ENCODE data around the gene RHOF. TPM values are rescaled to one million over a fixed set of nuclear protein-coding genes. Genes with fewer than 3 reads are reported as not detected.
A peak's percentile ranks its signal among the peaks of the same experiment; 100 is the strongest.

Gene RHOF
- total and polyA plus RNA-seq, 5 donors from 2014 or later, result 80.4 to 149 (median 96.4) TPM

- Mint-ChIP-seq H3K4me3 (no peak overlapping the region), H3K36me3 (peaks cover 36% of the 10 kb centered on the region)
Observed at GRCh38 chr12:121830134-121830533, 36.6 kb upstream of the RHOF start.

GRCh38 chr12:121829250-121829918 is 35.9 kb upstream of the RHOF start:
- Mint-ChIP-seq H3K36me3 (peaks cover 36% of the 10 kb centered on the region), H3K4me1 (peaks cover 4 to 22% (median 10%) of the 10 kb centered on the region in 4 donors), H3K27ac (peak overlapping the region in 2 of 3 donors; percentile 20 to 36), H3K9me3 (peaks cover 0 to 3% (median 0%) of the 10 kb centered on the region in 7 donors), H3K27me3 (no peaks in the 10 kb centered on the region), H3K4me3 (no peak overlapping the region)
- peaks cover 65% of the 10 kb centered on the region for H3K36me3 ChIP-seq (ENCODE audit: control insufficient read depth, insufficient read depth, low read length)
- H3K27ac ChIP-seq (ENCODE audit: insufficient read depth, low read length, poor library complexity, severe bottlenecking), result no peak overlapping the region
- DNase-seq (no peak), ATAC-seq (ENCODE audit: low read depth in 2 of 2) (no peak)
- no peaks in the 10 kb centered on the region for H3K27me3 ChIP-seq (ENCODE audit: control insufficient read depth, insufficient read depth, low read length)
- H3K9me3 ChIP-seq (ENCODE audit: control insufficient read depth in 2 of 2, low read length in 2 of 2), result no peaks in the 10 kb centered on the region
- no peak overlapping the region for H3K4me3 ChIP-seq (ENCODE audit: low read depth, low read length)
- H3K4me1 ChIP-seq (ENCODE audit: control insufficient read depth, insufficient read depth, low read length, poor library complexity, severe bottlenecking), result no peaks in the 10 kb centered on the region

More at GRCh38 chr12:121830134-121830533, 36.6 kb upstream of the RHOF start:
- H3K36me3 ChIP-seq (ENCODE audit: control insufficient read depth, insufficient read depth, low read length), result peaks cover 60% of the 10 kb centered on the region
- DNase-seq (no peak), ATAC-seq (ENCODE audit: low read depth in 2 of 2) (no peak)
- H3K4me1 ChIP-seq (ENCODE audit: control insufficient read depth, insufficient read depth, low read length, poor library complexity, severe bottlenecking), result no peaks in the 10 kb centered on the region
- Mint-ChIP-seq H3K27ac (peak overlapping the region in 1 of 3 donors; percentile 78), H3K4me1 (peaks cover 4 to 19% (median 10%) of the 10 kb centered on the region in 4 donors), H3K27me3 (no peaks in the 10 kb centered on the region), H3K9me3 (peaks cover 0 to 2% (median 0%) of the 10 kb centered on the region in 7 donors)
- no peaks in the 10 kb centered on the region for H3K9me3 ChIP-seq (ENCODE audit: control insufficient read depth in 2 of 2, low read length in 2 of 2)
- H3K27ac ChIP-seq (ENCODE audit: insufficient read depth, low read length, poor library complexity, severe bottlenecking), result no peak overlapping the region
- no peaks in the 10 kb centered on the region for H3K27me3 ChIP-seq (ENCODE audit: control insufficient read depth, insufficient read depth, low read length)
- no peak overlapping the region for H3K4me3 ChIP-seq (ENCODE audit: low read depth, low read length)

GRCh38 chr12:121828826-121829225 is 35.3 kb upstream of the RHOF start:
- peaks cover 36% of the 10 kb centered on the region for H3K36me3 Mint-ChIP-seq
- H3K9me3 Mint-ChIP-seq, result peaks cover 0 to 3% (median 0%) of the 10 kb centered on the region in 7 donors
- Histone ChIP-seq H3K4me3 (ENCODE audit: low read depth, low read length) (no peak overlapping the region), H3K4me1 (ENCODE audit: control insufficient read depth, insufficient read depth, low read length, poor library complexity, severe bottlenecking) (no peaks in the 10 kb centered on the region), H3K27ac (ENCODE audit: insufficient read depth, low read length, poor library complexity, severe bottlenecking) (no peak overlapping the region), H3K36me3 (ENCODE audit: control insufficient read depth, insufficient read depth, low read length) (peaks cover 70% of the 10 kb centered on the region), H3K9me3 (ENCODE audit: control insufficient read depth in 2 of 2, low read length in 2 of 2) (no peaks in the 10 kb centered on the region), H3K27me3 (ENCODE audit: control insufficient read depth, insufficient read depth, low read length) (no peaks in the 10 kb centered on the region)
- H3K4me1 Mint-ChIP-seq, result peaks cover 4 to 22% (median 8%) of the 10 kb centered on the region in 4 donors
- DNase-seq (no peak), ATAC-seq (ENCODE audit: low read depth in 2 of 2) (no peak)
- H3K27me3 Mint-ChIP-seq, result no peaks in the 10 kb centered on the region
- H3K4me3 Mint-ChIP-seq, result peak overlapping the region in 1 of 4 donors; percentile 32
- peak overlapping the region in 1 of 3 donors; percentile 36 for H3K27ac Mint-ChIP-seq

- DNase-seq, result no peak
- no peak for ATAC-seq (ENCODE audit: low read depth in 2 of 2)
- Mint-ChIP-seq H3K27ac (peak overlapping the region in 1 of 3 donors; percentile 36), H3K27me3 (no peaks in the 10 kb centered on the region), H3K9me3 (peaks cover 0 to 3% (median 0%) of the 10 kb centered on the region in 7 donors), H3K4me3 (peak overlapping the region in 1 of 4 donors; percentile 32), H3K4me1 (peaks cover 4 to 22% (median 8%) of the 10 kb centered on the region in 4 donors), H3K36me3 (peaks cover 38% of the 10 kb centered on the region)
- Histone ChIP-seq H3K4me3 (ENCODE audit: low read depth, low read length) (no peak overlapping the region), H3K27me3 (ENCODE audit: control insufficient read depth, insufficient read depth, low read length) (no peaks in the 10 kb centered on the region), H3K27ac (ENCODE audit: insufficient read depth, low read length, poor library complexity, severe bottlenecking) (no peak overlapping the region), H3K4me1 (ENCODE audit: control insufficient read depth, insufficient read depth, low read length, poor library complexity, severe bottlenecking) (no peaks in the 10 kb centered on the region), H3K36me3 (ENCODE audit: control insufficient read depth, insufficient read depth, low read length) (peaks cover 75% of the 10 kb centered on the region), H3K9me3 (ENCODE audit: control insufficient read depth in 2 of 2, low read length in 2 of 2) (no peaks in the 10 kb centered on the region)
Observed at GRCh38 chr12:121828306-121828705, 34.8 kb upstream of the RHOF start.

- Mint-ChIP-seq H3K4me1 (peaks cover 0 to 22% (median 8%) of the 10 kb centered on the region in 4 donors), H3K36me3 (peaks cover 38% of the 10 kb centered on the region), H3K27me3 (no peaks in the 10 kb centered on the region), H3K4me3 (peak overlapping the region in 1 of 4 donors; percentile 38), H3K9me3 (peaks cover 0 to 3% (median 0%) of the 10 kb centered on the region in 7 donors), H3K27ac (peak overlapping the region in 2 of 3 donors; percentile 25 to 80)
- Histone ChIP-seq H3K4me3 (ENCODE audit: low read depth, low read length) (no peak overlapping the region), H3K36me3 (ENCODE audit: control insufficient read depth, insufficient read depth, low read length) (peaks cover 79% of the 10 kb centered on the region), H3K27me3 (ENCODE audit: control insufficient read depth, insufficient read depth, low read length) (no peaks in the 10 kb centered on the region), H3K27ac (ENCODE audit: insufficient read depth, low read length, poor library complexity, severe bottlenecking) (no peak overlapping the region), H3K9me3 (ENCODE audit: control insufficient read depth in 2 of 2, low read length in 2 of 2) (no peaks in the 10 kb centered on the region), H3K4me1 (ENCODE audit: control insufficient read depth, insufficient read depth, low read length, poor library complexity, severe bottlenecking) (no peaks in the 10 kb centered on the region)
- DNase-seq, result no peak
- ATAC-seq (ENCODE audit: low read depth in 2 of 2), result no peak
Observed at GRCh38 chr12:121827351-121828099, 34.0 kb upstream of the RHOF start.

- no peak for ATAC-seq (ENCODE audit: low read depth in 2 of 2)
- Mint-ChIP-seq H3K36me3 (peaks cover 30% of the 10 kb centered on the region), H3K9me3 (peaks cover 0 to 3% (median 0%) of the 10 kb centered on the region in 7 donors), H3K27ac (peak overlapping the region; percentile 58 to 87 (median 81)), H3K4me1 (peaks cover 0 to 22% (median 5%) of the 10 kb centered on the region in 4 donors), H3K27me3 (no peaks in the 10 kb centered on the region), H3K4me3 (peak overlapping the region in 2 of 4 donors; percentile 63 to 80)
- peaks cover 82% of the 10 kb centered on the region for H3K36me3 ChIP-seq (ENCODE audit: control insufficient read depth, insufficient read depth, low read length)
- H3K27ac ChIP-seq (ENCODE audit: insufficient read depth, low read length, poor library complexity, severe bottlenecking), result no peak overlapping the region
- DNase-seq, result no peak
- H3K4me1 ChIP-seq (ENCODE audit: control insufficient read depth, insufficient read depth, low read length, poor library complexity, severe bottlenecking), result no peaks in the 10 kb centered on the region
- no peaks in the 10 kb centered on the region for H3K9me3 ChIP-seq (ENCODE audit: control insufficient read depth in 2 of 2, low read length in 2 of 2)
- H3K27me3 ChIP-seq (ENCODE audit: control insufficient read depth, insufficient read depth, low read length), result no peaks in the 10 kb centered on the region
- no peak overlapping the region for H3K4me3 ChIP-seq (ENCODE audit: low read depth, low read length)
Observed at GRCh38 chr12:121826318-121827150, 33.0 kb upstream of the RHOF start.

- Histone ChIP-seq H3K4me1 (ENCODE audit: control insufficient read depth, insufficient read depth, low read length, poor library complexity, severe bottlenecking) (no peaks in the 10 kb centered on the region), H3K4me3 (ENCODE audit: low read depth, low read length) (no peak overlapping the region), H3K27me3 (ENCODE audit: control insufficient read depth, insufficient read depth, low read length) (no peaks in the 10 kb centered on the region), H3K27ac (ENCODE audit: insufficient read depth, low read length, poor library complexity, severe bottlenecking) (no peak overlapping the region), H3K36me3 (ENCODE audit: control insufficient read depth, insufficient read depth, low read length) (peaks cover 85% of the 10 kb centered on the region), H3K9me3 (ENCODE audit: control insufficient read depth in 2 of 2, low read length in 2 of 2) (no peaks in the 10 kb centered on the region)
- ATAC-seq (ENCODE audit: low read depth in 2 of 2) (no peak), DNase-seq (no peak)
- H3K36me3 Mint-ChIP-seq, result peaks cover 33% of the 10 kb centered on the region
- no peak overlapping the region for H3K27ac Mint-ChIP-seq
- H3K27me3 Mint-ChIP-seq, result no peaks in the 10 kb centered on the region
- peaks cover 0 to 25% (median 9%) of the 10 kb centered on the region in 4 donors for H3K4me1 Mint-ChIP-seq
- no peak overlapping the region for H3K4me3 Mint-ChIP-seq
- peaks cover 0 to 3% (median 0%) of the 10 kb centered on the region in 7 donors for H3K9me3 Mint-ChIP-seq
Observed at GRCh38 chr12:121825041-121825523, 31.6 kb upstream of the RHOF start.
